DMS79 (cell line): ENCODE results near the gene NSUN2.
A peak's percentile ranks its signal among the peaks of the same experiment; 100 is the strongest.
"Not testable (repeated sequence)": the region's sequence is repeated elsewhere in the genome, so short reads cannot be mapped to it uniquely, and the experiment has no call there.

Experiments
- DNase-seq: peaks from one replicate; lab custom pipeline; 2025; lab: John Stamatoyannopoulos, UW

The NSUN2 gene

DNA sequence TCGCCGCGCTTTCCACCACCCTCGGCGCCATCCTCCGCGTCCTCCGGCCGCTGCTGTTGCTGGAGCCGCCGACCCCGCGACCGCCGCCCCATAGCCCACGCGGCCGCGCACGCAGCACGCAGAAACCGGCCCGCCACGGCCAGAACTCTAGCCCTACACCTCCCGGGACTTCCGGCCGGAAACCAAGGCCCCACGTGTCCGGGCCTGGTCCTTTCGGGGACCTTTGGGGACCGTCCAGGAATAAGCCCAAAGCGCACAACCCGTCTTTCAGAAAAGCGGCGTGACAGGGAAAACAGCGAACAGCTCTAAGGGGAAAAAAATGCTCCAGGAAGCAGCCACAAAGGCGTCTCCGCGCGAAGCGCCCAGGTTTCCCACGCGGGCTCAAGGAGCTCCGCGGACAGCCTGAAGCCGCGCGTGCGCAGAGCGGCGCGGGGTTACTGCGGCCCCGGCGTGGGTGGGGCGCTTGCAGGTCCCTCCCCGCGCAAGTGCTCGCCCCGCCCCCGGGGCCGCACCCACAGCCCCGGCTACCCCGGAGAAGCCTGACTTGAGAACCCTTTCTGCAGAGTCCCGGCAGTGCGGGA is at the start of gene NSUN2, which contains the start of gene SRD5A1:
Gene NSUN2 (minus strand): TSS at position 157 of the 581 bp plus-strand sequence. CDS start 65 bp downstream, at position 92.
Gene SRD5A1 (plus strand): TSS at position 553 of the 581 bp plus-strand sequence. CDS start 137 bp downstream, outside the sequence.
- peak; percentile 66 for DNase-seq

GRCh38 chr5:6682239-6682638 is 49.4 kb upstream of the NSUN2 start:
- no peak for DNase-seq

DNA sequence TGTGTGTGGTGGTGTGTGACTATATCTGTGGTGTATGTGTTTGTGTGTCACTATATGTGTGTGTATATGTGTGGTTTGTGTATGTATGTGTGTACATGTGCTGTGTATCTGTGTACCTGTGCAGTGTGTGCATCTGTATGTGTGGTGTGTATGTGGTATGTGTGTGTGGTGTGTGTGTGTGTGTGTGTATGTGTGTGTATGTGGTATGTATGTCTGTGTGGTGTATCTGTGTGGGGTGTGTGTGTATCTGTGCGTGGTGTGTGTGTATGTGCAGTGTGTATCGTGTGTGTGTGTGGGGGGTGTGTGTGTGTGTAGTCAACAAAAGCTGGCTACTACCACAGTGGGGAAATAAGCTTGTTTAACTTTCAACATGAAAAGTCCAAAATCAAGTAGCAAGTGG is 48.8 kb upstream of the NSUN2 start:
- no peak for DNase-seq

- no peak for DNase-seq
Observed at GRCh38 chr5:6680922-6681321, 48.1 kb upstream of the NSUN2 start.

DNA sequence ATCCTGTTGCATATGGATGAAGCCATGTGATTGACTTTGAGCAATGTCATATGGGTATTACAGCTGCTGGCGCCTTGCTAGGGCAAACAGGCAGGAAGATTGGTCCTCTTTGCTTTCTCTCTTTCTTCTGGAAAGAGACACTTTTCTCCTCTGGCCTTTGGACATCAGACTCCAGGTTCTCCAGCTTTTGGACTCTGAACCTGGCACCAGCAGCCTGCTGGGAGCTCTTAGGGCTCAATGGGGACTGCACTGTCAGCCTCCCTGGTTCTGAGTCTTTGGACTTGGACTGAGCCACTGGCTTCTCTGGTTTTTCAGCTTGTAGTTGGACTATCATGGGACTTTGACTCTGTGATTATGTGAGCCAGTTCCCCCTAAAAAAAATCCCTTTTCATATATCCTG is 45.5 kb upstream of the NSUN2 start:
- no peak for DNase-seq

DNA sequence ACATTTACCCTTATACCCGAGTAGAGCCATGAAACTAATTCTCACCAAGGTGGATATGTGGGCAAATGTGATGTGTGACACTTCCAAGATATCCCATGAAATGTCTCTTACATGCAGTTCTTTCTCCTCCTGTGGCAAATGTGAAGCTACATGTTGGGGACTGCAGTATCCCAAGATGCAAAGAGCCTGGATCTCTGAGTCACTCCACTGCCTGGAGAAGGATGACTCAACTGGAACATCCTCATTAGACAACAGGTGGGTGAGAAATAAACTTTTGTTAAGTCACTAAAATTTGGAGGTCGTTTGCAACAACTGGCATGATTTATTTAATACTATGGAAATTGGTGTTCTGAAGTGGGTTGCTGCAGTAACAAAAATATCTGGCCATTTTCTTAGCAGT is 43.9 kb upstream of the NSUN2 start:
- DNase-seq: no peak

GRCh38 chr5:6675784-6676491 is 43.1 kb upstream of the NSUN2 start:
- DNase-seq: no peak

GRCh38 chr5:6674886-6675285 is 42.0 kb upstream of the NSUN2 start:
- DNase-seq: no peak

DNA sequence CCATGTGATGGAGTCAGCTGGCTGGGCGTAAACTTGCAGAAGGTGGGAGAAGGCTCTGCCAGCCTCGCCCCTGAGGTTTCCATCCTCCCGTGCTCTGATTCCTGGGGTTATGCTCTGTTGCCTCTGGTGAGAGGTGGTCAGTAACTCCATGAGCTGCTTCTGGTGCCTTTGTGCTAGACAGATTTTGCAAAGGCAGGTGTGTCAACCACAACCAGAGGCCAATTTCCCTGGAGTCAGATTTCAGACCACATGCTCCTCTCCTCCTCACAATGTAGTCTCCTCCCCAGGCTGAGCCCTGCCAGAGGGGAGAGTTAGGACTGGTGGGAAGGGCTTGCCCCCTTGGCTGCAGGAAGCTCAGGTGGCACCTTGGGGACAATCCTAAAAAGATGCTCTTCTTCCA is 41.6 kb upstream of the NSUN2 start:
- DNase-seq: peak; percentile 7

DNA sequence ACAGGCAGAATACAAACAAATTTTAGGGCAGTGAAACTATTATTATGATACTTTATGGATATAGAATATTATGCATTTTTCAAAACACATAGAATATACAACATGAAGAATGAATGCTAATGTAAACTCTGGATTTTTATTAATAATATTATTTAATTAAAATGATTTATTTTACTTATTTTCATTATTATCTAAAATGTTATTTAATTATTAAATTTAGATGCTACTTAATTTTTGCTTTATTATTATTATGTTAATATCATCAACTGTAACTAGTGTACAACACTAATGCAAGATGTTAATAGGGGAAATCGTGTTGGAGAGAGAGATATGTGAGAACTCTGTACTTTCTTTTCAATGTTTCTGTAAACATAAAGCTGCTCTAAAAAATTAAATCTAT is 41.1 kb upstream of the NSUN2 start:
- DNase-seq: no peak

GRCh38 chr5:6673031-6673430 is 40.2 kb upstream of the NSUN2 start:
- no peak for DNase-seq

GRCh38 chr5:6668717-6669116 is 35.9 kb upstream of the NSUN2 start:
- not testable (repeated sequence) for DNase-seq

GRCh38 chr5:6667648-6668047 is 34.8 kb upstream of the NSUN2 start:
- DNase-seq: no peak

- no peak for DNase-seq
Observed at GRCh38 chr5:6666762-6667161, 33.9 kb upstream of the NSUN2 start.

- DNase-seq: no peak
Observed at GRCh38 chr5:6660688-6661087, 27.8 kb upstream of the NSUN2 start.

DNA sequence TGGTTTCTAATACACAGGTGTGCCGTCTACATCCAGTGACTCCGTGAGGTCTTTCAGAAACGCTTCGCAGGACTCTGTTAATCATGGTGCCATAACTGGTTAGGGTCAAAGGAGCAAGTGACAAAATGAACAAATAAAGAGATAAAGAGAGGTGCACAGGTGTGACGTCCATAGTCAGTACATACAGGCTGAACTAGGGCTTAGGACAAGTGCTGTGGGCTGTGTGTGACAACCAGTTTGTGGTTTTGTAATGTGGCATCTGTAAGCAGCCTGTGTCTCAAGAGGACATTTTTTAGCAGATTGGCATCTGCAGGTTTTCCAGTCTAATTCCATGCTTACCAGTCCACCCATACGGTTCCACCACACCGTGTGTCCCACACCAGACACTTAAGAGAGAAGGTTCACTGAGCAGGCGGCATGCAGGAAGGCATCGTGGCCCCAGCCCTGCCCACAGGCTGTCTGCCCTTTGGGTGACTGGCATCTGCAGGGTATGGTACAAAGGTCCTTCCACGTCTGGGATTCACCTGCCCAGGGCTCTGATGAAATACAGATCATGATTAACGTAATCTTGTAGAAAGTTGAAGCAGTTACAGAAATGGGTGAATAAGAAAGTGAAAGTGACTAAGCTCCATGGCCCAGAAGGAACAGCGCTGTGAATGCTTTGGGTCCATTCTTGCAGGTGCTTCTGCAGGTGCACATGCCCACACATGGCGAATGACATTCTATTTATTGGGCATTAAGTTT is 27.3 kb upstream of the NSUN2 start:
- DNase-seq: no peak

DNA sequence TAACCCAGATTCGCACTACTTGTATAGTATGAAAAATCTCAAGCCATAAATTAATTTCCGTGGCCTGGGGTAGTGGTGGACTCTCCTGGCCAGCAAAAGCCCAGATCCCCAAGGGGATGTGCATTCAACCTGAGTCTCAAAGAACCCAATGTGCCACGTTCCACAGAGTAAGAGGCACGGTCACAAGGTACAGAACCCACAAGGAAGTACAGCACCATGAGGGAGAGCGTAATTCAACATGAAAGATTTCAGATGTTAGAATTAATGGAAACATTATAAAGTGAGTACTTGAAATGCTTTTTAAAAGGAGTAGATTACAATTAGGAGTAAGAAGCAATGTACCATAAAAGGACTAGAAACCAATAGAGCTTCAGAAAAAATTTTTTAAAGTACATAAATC is 23.8 kb upstream of the NSUN2 start:
- DNase-seq: no peak

DNA sequence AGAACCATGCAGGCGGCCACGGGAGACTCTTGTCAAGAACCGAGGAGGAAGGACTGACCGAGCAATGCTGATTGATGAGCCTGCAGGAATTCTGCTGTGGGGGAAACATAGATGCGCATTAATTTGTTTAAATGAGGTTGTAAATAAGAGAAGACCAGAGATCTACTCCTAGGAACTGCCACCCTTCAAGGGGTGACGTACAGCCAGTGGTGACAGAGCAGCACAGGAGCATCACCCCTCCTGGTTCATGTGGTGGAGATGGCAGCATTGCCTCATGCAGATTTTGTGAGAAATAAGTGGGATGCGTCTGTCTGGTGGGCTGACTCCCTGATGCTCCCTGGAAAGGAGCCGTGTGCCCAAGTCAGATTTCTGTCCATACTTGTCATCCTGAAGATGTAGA is 22.6 kb upstream of the NSUN2 start:
- DNase-seq: no peak

DNA sequence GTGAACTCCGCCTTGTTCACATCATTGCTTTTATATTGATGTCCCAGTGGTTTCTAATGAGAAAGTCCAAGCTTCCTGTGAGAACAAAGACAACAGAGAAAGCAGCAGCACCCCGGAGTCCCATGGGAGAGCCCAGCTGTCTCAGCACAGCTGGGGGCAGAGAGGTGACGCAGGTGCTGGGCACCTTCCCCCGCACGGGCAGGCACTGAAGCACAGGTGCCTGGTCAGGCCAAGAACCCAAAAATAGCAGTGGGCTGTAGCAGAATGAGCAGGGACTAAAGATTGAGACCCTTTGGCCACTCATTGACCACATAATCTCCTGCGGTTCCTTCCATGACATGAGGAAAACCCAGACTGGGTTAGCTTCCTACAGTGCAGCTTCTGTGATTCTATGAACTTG is 19.2 kb upstream of the NSUN2 start:
- DNase-seq: no peak

GRCh38 chr5:6649681-6650080 is 16.8 kb upstream of the NSUN2 start:
- DNase-seq: no peak

DNA sequence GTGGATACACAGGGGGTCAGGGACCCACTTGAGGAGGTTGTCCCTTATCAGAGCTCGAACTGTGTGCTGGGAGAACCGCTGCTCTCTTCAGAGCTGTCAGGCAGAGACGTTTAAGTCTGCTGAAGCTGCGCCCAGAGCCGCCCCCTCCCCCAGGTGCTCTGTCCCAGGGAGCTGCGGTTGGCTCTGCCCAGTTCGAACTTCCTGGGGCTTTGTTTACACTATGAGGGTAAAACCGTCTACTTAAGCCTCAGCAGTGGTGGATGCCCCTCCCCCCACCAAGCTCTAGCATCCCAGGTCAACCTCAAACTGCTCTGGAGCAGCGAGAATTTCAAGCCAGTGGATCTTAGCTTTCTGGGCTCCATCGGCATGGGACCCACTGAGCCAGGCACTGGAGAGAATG is 16.3 kb upstream of the NSUN2 start:
- no peak for DNase-seq

DNA sequence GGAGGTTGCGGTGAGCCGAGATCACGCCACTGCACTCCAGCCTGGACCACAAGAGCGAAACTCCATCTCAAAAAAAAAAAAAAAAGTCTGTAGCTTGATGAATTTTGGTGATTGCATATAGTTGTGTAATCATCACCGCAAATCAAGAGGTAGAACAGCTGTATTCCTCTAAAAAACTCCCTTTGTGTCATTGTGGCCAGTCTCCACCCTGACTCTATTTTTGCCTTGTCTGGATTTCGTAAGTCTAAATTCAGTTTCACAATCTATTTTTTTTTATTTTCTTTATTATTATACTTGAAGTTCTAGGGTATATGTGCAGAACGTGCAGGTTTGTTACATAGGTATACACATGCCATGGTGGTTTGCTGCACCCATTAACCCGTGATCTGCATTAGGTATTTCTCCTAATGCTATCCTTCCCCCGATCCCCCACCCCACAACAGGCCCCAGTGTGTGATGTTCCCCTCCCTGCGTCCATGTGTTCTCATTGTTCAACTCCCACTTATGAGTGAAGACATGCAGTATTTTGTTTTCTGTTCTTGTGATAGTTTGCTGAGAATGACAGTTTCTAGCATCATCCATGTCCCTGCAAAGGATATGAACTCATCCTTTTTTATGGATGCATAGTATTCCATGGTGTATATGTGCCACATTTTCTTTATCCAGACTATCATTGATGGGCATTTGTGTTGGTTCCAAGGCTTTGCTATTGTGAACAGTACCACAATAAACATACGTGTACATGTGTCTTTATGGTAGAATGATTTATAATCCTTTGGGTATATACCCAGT is 12.9 kb upstream of the NSUN2 start:
- DNase-seq: not testable (repeated sequence)
